RPMI7951 (cell line): ENCODE measurements around the gene TM4SF20. TPM values are rescaled to one million over a fixed set of nuclear protein-coding genes. Genes with fewer than 3 reads are reported as not detected.
"Not testable (repeated sequence)": the region's sequence is repeated elsewhere in the genome, so short reads cannot be mapped to it uniquely, and the experiment has no call there.

ENCODE experiments used
- DNase-seq: peaks from one replicate; pipeline ENCODE4 v3.0.0-alpha.2; 2012; ENCODE audit warnings: low read depth
- total RNA-seq: library from RNA; depleted of rRNA; stranded (reverse); fragments of >200 nt; shearing (Covaris generic); gene quantifications from 2 replicates; pipeline ENCODE4 v1.2.3, GENCODE V29; 2014

The TM4SF20 gene
- total RNA-seq, 1 experiment from 2014 or later = not detected

DNA sequence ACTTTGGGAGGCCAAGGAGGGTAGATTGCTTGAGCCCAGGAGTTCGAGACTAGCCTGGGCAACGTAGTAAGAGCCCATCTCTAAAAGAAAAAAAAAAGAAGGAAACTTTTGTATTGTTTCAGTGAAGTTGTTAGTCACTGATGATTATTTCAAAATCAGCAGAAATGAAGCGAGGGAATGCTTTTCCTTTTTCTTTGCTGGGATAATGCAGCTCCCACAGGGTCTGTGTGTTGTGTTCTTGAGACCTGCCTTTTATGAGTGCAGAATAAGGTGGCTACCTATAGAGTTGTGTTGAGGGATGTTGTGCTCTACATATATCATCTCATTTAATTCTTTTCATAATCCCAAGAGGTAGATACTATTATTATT, 11.7 kb downstream of the TM4SF20 start:
- DNase-seq = no peak

DNA sequence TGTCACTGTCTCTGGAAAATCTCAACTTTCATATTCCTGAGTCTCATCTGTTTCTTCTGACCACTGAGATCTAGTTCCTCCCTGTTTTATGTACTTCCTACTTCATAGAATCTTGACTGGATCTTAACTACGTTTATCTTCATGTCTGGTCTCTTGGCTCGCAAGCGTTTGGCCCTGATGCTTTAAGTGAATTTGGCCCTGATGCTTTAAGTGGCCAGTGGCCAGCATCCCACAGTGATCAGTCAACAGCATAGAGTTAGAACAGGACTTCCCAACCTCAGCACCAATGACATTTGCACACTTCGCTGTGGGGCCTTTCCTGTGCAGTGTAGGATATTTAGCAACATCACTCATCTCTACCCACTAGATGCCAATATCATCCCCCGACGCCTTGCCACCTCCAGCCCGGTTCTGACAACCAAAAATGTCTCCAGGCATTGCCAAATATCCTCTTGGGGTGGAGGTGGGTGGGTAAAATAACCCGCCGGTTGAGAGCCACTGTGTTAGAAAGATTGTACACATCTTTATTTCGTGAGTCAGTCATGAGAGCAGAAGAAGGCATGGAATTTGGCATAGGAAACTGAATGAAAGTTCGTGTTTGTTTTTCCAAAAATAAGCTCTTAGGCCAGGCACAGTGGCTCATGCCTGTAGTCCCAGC, 12.2 kb downstream of the TM4SF20 start:
- peak; percentile 20 for DNase-seq

DNA sequence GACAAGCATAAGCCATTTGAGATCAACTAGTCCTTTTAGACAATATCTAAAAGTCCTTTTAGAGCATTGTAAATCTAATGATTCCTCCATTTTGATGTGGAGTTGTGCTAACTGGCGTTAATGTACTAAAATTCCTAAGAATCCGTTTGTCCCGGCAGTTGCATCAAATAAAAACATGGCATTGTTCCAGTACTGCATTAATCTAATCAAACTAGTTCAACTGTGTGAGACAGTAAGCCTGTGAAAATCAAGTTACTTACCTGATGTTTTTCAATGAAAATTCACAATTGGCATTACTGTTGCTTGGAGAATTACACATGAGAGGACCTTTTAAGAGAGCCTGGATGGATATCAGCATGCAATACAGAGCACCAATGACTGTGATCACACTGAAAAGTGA, 13.3 kb downstream of the TM4SF20 start:
- no peak for DNase-seq

DNA sequence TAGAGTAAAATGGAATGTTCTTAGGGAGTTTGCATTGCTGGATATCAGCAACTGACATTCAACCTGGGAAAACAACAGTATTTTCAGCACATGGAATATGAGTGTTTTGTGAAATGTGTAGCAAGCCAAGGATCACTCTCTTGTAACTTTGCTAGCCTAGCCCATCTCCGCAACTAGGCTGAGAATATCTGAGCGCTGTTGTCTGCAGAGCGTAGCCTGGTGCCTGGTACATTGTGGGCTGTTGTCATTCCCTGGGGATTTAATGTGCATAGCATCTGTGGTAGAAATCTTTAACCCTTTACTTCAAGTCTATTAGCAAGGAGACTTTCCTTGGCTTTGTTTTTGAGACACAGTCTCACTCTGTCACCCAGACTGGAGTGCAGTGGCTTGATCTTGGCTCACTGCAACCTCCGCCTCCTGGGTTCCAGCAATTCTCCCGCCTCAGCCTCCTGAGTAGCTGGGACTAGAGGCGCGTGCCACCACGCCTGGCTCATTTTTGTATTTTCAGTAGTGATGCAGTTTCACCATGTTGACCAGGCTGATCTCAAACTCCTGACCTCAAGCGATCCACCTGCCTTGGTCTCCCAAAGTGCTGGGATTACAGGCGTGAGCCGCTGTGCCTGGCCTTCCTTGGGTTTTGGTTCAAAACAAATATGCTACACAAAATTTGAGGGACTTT, 14.4 kb downstream of the TM4SF20 start:
- not testable (repeated sequence) for DNase-seq

DNA sequence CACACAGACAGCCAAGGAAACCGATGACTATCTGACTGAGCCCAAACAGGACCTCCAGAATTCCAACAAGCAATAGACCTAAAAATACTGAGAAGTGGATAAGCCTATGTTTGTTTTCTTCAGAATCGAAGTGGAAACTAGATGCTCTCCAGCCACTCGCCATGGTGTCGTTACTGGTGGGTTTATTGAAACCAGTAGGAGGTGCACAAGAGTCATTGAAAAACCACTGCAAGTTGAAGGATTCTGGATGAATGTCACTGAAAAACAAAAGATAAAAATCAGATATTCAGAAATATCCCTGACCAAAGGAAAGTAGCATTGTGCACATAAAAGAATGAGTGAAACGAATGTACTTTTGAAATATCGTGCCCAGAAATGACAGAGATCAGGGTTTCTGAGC, 15.3 kb downstream of the TM4SF20 start:
- DNase-seq = peak; percentile 27

DNA sequence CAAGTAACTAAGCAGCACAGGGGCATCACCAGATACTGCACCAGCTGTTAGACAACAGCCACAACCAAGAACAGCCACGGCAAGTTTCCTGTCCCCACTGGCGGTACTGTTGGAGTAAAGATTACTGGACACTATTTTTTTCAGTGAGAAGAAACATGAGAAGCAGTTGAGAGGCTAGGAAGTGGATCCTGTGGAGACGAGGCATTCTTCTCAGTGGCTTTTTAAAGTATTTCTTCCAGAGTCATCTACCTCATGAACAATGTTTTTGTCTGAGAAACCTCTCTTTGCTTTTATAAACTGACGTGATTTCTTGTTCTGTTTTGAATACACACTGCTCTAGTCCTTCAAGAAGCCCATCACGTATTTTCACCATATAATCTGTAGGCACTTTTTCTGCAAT, 18.8 kb downstream of the TM4SF20 start:
- DNase-seq = no peak

DNA sequence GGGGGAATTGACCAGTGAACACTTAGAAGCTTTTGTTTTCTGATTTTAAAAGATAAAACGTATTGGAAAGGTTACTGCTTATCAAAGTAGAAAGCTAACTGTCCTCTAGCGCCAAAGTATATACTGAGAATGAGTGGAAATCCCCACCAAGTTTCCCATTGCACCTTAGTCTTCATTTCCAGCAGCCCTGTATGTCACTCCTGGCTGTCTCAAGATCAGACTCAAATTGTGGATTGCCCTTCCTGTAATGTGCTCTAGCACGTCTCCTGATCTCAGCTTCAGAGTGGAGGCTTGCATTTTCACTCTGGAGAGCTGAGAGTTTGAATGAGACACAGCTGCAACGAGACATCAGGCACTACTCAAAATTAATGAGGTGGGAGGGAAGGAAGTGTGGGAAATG, 27.5 kb downstream of the TM4SF20 start:
- DNase-seq = no peak

DNA sequence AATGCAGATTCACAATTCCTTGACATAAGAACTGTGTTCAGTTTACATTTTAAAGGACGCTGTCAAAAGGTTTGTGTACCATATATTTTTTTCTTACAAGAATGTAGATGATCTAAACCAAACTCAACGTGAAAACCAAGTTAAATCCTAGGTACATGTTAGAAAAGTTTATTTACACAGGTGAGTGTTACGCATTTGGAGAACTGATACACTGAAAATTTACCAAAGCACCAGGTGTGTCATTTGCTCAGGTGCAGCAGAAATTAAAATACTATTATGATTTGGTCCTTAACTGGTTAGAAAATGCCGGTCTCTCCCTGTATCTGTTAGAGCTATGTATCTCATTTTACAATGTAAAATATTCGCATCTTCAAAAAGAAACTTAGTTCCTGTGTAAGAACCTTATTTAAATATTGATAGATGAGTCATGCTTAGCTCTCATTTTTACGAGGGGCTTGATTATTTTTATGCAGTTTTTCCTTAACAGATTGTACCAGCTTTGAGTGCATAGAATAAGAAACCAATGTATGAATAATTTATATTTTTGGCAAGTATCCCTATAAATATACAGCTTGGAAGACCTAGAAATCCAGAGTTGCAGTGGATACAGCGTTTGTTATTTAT, 29.0 kb downstream of the TM4SF20 start:
- DNase-seq = no peak

DNA sequence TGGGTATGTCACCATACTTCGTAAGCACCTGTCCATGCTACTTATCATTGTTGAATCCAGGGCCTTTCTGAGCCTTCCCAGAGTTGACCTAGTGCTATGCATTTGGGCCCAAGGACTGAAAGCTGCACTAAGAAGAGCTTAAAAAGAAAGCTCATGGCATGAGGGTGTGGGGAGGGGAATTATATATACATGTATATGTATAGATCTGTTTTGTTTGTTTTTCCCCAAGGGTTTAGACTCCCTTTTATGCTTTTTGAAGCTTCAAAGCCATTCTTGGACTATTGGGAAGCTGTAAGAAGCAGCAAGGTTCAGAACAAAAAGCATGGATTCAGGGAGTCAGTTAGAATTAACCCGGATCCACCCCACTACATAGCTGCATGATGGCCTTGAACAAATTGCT, 30.8 kb downstream of the TM4SF20 start:
- no peak for DNase-seq

DNA sequence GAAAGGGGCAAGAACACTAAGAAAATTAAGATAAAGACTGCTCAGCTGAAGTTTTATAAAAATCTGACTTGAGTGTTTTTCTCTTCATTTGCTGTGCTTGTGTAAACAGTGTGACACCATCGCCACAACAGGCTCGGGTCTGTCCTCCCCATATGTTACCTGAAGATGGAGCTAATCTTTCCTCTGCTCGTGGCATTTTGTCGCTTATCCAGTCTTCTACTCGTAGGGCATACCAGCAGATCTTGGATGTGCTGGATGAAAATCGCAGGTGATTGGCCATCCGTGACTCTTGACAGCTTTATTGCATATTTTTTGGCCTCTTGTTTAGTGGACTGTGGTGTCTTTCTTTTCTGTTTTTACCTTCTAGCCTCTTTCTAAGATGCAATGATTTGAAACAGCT, 32.0 kb downstream of the TM4SF20 start:
- no peak for DNase-seq

DNA sequence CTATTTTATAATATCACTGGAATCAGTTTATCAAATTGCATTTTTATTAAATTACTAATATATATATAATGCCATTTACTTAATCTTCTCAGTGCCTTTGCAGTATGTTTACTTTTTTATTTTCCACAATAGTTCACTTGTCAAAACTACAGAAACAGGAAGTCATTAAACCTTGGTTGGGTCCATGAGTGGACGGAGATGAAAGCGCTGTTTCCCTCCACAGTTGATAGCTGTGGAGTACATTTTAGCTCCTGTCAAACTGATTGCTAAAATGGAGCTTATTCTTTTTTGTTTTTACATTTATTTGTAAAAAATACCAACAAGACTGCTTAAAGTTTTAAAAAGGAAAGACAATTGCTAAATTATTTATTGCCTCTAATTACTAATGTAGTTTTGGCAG, 34.9 kb downstream of the TM4SF20 start:
- no peak for DNase-seq

DNA sequence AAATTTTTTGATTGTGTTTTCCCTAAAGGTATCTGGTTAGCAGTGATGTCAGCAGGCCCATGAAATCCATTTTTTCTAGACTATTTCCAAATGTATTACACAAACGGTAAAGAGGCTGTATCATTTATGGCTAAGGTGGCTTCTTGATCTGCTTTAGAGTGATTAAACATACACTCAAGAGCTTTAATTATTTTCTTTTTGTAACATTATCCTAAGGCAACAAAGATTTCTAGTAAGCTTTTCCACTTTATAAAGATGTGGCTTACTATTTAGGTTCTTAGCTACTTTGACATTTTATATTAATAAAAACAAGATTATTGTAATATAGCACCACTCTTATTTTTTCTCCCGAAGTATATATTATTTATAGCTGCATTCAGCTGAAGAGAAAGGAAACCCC, 37.6 kb downstream of the TM4SF20 start:
- DNase-seq = no peak

DNA sequence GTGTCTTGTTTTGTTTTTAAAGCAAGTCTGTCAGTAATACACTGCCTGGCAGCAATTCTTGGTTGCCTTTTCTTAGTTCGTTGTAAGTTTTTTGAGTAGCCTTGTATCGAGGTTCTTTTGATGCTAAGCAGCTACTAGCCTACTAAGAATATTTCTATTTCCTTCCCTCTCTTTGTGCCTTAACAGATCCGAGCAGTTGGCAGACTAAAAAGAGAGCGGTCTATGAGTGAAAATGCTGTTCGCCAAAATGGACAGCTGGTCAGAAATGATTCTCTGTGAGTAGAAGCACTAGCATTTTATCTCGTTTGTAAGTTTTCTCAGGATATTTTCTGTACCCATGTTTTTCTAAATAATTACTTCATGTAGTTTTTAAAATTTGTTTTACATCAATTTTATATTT, 39.0 kb downstream of the TM4SF20 start:
- DNase-seq = no peak

DNA sequence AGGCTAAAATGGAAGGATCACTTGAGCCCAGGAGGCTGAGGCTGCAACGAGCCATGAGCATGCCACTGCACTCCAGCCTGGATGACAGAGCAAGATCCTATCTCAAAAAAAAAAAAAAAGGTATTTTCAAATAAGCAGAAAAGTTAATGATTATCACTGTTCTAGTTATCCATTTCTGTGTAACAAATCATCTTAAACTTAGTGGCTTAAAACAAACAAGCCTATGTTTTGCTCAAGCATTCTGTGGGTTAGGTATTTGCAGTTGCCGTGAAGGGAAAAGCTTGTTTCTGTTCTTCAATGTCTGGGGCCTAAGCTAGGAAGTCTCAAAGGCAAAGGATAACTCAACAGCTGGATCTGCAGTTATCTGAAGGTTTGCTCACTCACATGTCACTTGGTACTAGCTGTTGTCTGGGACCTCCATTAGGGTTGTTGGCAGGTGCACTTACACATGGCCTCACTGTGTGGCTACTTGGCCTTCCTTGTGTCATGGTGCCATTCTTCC, 40.0 kb downstream of the TM4SF20 start:
- no peak for DNase-seq

DNA sequence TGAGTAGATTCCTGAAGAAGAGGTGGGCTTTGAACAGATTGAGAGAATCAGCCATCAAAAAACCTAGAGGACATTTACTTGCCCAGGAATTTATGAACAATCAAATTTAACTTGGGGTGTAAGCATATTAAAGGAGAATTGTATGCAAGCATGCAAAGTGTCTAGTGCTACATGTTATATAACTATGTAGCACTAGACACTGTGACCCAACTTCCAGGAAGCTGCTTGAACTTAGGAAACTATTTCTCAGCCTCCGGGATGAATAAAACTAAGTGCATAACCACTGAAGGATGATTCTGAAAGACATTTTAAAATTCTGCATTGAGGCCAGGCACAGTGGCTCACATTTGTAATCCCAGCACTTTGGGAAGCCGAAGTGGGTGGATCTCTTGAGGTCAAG, 41.7 kb downstream of the TM4SF20 start:
- DNase-seq = no peak

DNA sequence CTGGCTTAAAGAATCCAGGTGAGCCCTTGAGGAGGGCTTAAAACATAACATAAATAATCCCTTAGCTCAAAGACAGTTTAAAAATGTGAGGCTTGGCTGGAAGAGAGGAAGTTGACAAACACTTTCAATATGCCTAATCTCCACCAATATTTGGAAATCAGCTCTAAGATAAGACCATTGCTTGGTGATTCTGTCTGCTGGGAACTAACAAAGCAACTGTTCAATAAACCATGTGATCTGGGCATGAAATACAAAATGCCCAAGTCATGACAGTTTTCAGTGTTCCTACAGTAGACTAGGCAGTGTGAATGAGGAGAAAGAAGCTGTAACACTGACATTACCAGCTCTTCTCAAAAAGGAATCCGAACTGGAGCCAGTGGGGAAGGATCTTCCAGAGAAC, 43.4 kb downstream of the TM4SF20 start:
- DNase-seq = no peak

DNA sequence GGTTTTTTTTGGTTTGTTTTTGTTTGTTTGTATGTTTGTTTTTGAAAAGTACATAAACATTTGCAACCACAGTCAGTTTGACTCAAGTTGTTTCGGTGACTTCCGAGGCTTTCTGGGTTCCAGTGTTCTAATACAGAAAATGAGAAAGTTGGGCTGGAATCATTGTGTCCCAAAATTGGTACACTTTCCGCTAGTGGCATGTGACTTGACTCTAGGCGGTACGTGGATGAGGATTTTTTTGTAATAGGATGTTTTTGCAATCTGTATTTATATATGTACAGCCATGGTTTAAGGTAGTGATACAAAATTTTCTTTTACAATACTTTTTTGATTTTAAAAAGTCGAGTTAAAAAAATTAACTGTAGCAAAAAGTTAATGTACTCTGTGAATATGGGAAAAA, 52.3 kb downstream of the TM4SF20 start:
- no peak for DNase-seq

DNA sequence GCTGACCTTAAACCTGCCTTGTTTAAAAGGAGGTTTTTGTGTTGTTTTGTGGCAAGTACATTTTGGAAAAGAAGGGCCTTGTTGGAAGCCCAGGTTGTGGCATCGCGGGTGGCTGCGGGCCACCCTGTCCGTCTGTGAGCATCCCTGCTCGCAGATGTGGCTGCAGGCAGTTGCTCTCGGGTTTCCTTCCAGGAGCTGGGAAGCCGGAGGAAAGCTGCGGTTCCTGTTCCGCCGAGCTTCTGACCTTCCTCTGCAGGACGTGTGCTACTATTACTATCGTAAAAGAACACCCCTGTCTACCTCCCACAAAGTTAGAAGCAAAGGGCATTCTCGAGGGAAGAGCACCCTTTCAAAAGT, 53.3 kb downstream of the TM4SF20 start:
- DNase-seq = peak; percentile 69

DNA sequence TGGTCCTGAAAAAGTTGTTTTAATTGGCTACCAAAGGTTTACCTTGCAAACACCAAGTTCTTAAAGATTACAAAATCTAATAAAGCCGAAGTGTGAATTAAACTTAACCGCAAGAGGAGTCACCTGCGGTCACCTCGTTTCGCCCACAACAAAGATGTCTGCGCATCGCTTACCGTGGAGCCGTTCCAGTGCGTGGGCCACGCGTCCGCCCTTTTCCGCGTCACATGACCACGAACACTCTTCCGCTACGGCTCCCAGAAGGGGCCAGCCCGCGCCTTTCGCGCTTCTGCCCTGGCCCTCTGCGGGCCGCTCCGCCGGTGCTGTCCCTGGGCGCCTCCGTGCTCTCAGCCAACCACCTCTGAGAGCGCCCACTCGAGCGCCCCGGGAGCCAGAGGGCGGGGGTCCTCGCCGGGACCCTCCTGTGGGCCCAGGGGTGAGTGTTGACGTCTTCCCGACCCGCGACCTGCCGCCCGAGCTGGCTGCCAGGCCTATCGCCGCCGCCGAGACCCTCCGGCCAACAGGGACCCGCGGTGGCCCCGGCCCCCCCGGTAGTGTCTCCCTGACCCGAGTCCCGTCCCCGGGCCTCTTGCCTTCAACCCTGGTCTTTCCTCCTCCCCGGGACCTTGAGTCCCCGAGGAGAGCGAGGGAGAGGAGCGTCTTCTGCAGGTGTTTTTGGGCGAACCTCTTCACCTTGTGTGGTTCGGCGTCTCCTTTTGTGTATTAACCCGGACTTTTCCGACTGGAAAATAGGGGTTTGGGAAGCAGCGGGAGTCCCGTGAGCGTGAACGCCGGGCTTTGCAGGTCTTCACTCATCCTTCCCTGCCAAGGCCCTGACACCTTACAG, 53.9 kb downstream of the TM4SF20 start, which contains the start of gene MFF:
MFF (plus strand) TSS at position 257 of the 844 bp plus-strand sequence. CDS start 5,415 bp downstream, outside the sequence.
- peak; percentile 92 for DNase-seq

DNA sequence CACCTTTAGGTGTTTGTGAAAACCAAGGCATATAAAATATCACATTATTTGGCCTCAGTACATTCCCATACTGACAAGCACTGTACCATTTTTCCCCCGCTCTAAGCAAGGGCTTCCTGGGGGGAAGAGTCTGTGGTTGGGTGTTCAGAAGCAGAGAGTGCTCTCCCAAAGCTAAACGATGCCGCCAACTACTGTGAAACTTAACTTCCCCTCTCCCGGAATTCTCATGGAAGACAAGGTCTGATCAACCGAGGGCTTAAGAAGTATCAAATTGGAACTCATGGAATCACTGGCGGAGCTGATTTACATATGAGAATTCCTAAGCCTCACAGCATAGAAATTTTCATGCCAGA, 54.5 kb downstream of the TM4SF20 start:
- DNase-seq = no peak

DNA sequence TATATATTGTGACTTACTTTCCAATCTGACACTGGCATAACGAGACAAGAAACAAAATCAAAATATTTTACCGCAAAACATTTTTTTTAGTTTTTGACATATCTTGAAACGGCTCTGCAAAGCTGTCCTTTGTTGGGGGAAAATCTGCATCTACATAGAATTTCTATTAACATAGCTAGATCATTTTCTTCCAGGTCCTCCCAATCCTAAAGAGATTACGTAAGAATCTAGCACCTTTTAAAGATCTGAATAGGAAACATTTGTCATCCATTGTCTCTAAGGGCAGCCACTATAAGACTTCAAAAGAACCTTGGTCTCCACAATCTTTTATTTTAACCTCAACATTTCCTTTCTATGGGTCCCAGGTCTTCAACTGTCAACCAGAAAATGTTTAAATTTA, 55.3 kb downstream of the TM4SF20 start:
- no peak for DNase-seq

DNA sequence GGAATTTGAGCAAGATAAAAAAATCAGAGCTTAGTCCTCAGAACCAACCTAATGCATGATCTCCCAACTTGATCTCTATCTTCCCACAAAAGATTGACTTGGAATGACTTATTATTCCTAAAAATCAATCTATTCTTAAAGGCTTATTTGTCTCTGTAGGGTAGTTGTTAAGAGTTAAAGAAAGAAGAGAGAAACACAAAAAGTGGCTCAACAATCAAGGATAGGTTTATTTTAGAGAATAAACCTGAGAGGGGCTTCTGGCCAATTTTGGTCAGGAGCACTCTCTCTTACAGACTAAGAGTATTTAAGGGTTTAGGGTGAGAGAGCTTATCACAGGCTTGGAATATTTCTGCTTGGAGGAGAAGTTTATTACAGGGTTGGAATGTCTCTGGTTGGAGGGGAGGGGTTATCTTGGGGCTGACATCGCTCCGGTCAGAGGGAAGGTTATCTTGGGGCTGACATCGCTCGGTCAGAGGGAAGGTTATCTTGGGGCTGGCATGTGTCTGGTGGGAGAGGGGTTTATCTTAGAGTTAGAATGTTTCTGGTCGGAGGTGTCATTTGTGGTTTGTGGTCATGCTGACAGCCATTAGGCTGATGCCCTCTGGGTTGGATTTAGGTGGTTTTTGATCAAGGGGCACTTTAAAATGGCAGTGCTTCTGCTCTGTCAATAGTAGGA, 56.4 kb downstream of the TM4SF20 start:
- no peak for DNase-seq
